Prostate gland (tissue), 2 donors: Measurements from ENCODE around the gene ATG4A.

Source experiments
- POLR2A ChIP-seq: fragments of 450-650 bp; IDR thresholded peaks from one replicate; pipeline ENCODE4 v1.6.1; 2016; ENCODE audit warnings: antibody characterized with exemption, mild to moderate bottlenecking
- POLR2AphosphoS5 ChIP-seq: sonication (generic); formaldehyde crosslinking; IDR thresholded peaks from one replicate; pipeline ENCODE4 v1.6.1; 2017; ENCODE audit warnings: antibody characterized with exemption
- TF ChIP-seq, protein P1 (sequence below), 4 experiments: fragments of 200-600 bp in 2 of 4; fragments of 450-650 bp in 2 of 4; sonication (generic) in 2 of 4; IDR thresholded peaks; 1 replicate in 3 of 4; 2 replicates in 1 of 4; pipeline ENCODE4 v1.5.1; 2016 to 2019; ENCODE audit warnings: antibody characterized with exemption in 4 of 4, mild to moderate bottlenecking in 2 of 4, moderate library complexity in 2 of 4

GRCh38 chrX:108165383-108166111 lies 74.0 kb downstream of the ATG4A start:
- TF ChIP-seq POLR2A (no peak), POLR2AphosphoS5 (no peak)
- TF ChIP-seq, protein P1, sequence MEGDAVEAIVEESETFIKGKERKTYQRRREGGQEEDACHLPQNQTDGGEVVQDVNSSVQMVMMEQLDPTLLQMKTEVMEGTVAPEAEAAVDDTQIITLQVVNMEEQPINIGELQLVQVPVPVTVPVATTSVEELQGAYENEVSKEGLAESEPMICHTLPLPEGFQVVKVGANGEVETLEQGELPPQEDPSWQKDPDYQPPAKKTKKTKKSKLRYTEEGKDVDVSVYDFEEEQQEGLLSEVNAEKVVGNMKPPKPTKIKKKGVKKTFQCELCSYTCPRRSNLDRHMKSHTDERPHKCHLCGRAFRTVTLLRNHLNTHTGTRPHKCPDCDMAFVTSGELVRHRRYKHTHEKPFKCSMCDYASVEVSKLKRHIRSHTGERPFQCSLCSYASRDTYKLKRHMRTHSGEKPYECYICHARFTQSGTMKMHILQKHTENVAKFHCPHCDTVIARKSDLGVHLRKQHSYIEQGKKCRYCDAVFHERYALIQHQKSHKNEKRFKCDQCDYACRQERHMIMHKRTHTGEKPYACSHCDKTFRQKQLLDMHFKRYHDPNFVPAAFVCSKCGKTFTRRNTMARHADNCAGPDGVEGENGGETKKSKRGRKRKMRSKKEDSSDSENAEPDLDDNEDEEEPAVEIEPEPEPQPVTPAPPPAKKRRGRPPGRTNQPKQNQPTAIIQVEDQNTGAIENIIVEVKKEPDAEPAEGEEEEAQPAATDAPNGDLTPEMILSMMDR (IDR thresholded peaks at IDR 0.05), result peak in 1 of 4 experiments; percentile 26
